K562 (cell line): Measurements from ENCODE around the gene ADSS1. TPM values are rescaled to one million over a fixed set of nuclear protein-coding genes. Genes with fewer than 3 reads are reported as not detected.

ENCODE experiments used
- ATAC-seq: fragments of 200-7000 bp; cut with Tn5 transposase; 3 replicates; pipeline ENCODE4 v1.9.1; 2020; ENCODE audit warnings: moderate library complexity
- BruUV-seq: library from RNA; stranded (reverse); fragments of 400-500 nt; replicated peaks from 2 replicates; lab custom pipeline; 2021; lab: Mats Ljungman, UMichigan
- CTCF ChIA-PET: fragments of 300-600 bp; formaldehyde crosslinking; extraction: SDS; loops from one replicate; lab custom pipeline; 2021; ENCODE audit warnings: low intra/inter-chr PET ratio; lab: Yijun Ruan, JAX
- POLR2A ChIA-PET: fragments of 300-600, 350-650 bp; sonication (Branson Sonifier 250); formaldehyde crosslinking; extraction: SDS; loops from one replicate; lab custom pipeline; 2021; ENCODE audit warnings: antibody characterized with exemption, inconsistent platforms; lab: Yijun Ruan, JAX
- DNase-seq, 4 experiments: peaks; one replicate each; pipeline versions ENCODE4 v3.0.0 to v3.0.0-alpha.2; 2011 to 2018; ENCODE audit warnings: low spot score in 3 of 4, mixed read lengths in 3 of 4; ENCODE audit errors: extremely low read depth in 1 of 4
- FAIRE-seq: peaks from 2 replicates; lab custom pipeline; 2011; peaks lifted over from hg19 to GRCh38; lab: Jason Lieb, UNC
- H2AFZ ChIP-seq: 2 replicates; pipeline ENCODE4 v1.6.0; 2011; ENCODE audit warnings: low read depth, low read length, control low read depth, inconsistent platforms
- H3K27ac ChIP-seq: fragments of 200-600 bp; 3 replicates; pipeline ENCODE4 v1.8.0; 2011; ENCODE audit warnings: low read depth, mild to moderate bottlenecking, control low read depth, inconsistent platforms, low read length, moderate library complexity, mixed read lengths; ENCODE audit errors: extremely low read depth
- H3K27me3 ChIP-seq, 2 experiments: fragments of 300-600 bp in 1 of 2; 2 replicates in 1 of 2; 3 replicates in 1 of 2; pipeline versions ENCODE4 v1.6.0 to v1.8.0; 2011; ENCODE audit warnings: inconsistent platforms in 2 of 2, low read length in 2 of 2, mild to moderate bottlenecking in 1 of 2, mixed read lengths in 1 of 2, moderate library complexity in 1 of 2; ENCODE audit not compliant: control insufficient read depth in 2 of 2, insufficient read depth in 2 of 2
- H3K36me3 ChIP-seq: fragments of 300-600 bp; 3 replicates; pipeline ENCODE4 v1.8.0; 2011; ENCODE audit warnings: mild to moderate bottlenecking, low read length, inconsistent platforms; ENCODE audit not compliant: control insufficient read depth, insufficient read depth
- H3K4me1 ChIP-seq, 2 experiments: fragments of 200-600 bp in 1 of 2; replicated peaks in 1 of 2; 2 replicates in 1 of 2; 3 replicates in 1 of 2; pipeline versions ENCODE4 v1.5.1 to v1.8.0; 2011; ENCODE audit warnings: inconsistent platforms in 2 of 2, low read length in 2 of 2, mild to moderate bottlenecking in 1 of 2, mixed read lengths in 1 of 2, moderate library complexity in 1 of 2; ENCODE audit not compliant: control insufficient read depth in 2 of 2, insufficient read depth in 2 of 2
- H3K4me2 ChIP-seq: 2 replicates; pipeline ENCODE4 v1.6.1; 2011; ENCODE audit warnings: low read length, control low read depth, inconsistent platforms, mixed read lengths; ENCODE audit not compliant: insufficient read depth
- H3K4me3 ChIP-seq: fragments of 200-600 bp; sonication (generic), shearing (Covaris generic); 2 replicates; pipeline ENCODE4 v1.5.1; 2016; ENCODE audit warnings: control low read depth, inconsistent platforms
- H3K79me2 ChIP-seq: fragments of 200-600 bp; 3 replicates; pipeline ENCODE4 v1.8.0; 2011; ENCODE audit warnings: low read length, inconsistent platforms; ENCODE audit not compliant: control insufficient read depth, insufficient read depth
- H3K9ac ChIP-seq, 2 experiments: 2 replicates each; pipeline versions ENCODE4 v1.6.0 to v1.6.1; 2011; ENCODE audit warnings: low read depth in 2 of 2, low read length in 2 of 2, control low read depth in 1 of 2, inconsistent platforms in 1 of 2, mild to moderate bottlenecking in 1 of 2, mixed read lengths in 1 of 2; ENCODE audit not compliant: insufficient read depth in 1 of 2
- H3K9me1 ChIP-seq: one replicate; pipeline ENCODE4 v1.6.0; 2011; ENCODE audit warnings: inconsistent platforms, mild to moderate bottlenecking, low read length, moderate library complexity; ENCODE audit not compliant: control insufficient read depth, insufficient read depth
- H3K9me3 ChIP-seq: replicated peaks from 2 replicates; pipeline ENCODE4 v1.5.1; 2011; ENCODE audit warnings: low read depth, low read length, inconsistent platforms; ENCODE audit not compliant: control insufficient read depth, insufficient read depth
- H4K20me1 ChIP-seq: replicated peaks from 2 replicates; pipeline ENCODE4 v1.6.1; 2011; ENCODE audit warnings: low read length, inconsistent platforms, mixed read lengths; ENCODE audit not compliant: control insufficient read depth, insufficient read depth
- CHD2 ChIP-seq: IDR thresholded peaks from 2 replicates; pipeline ENCODE4 v1.6.1; 2011; ENCODE audit warnings: low read depth, low read length
- IRF2 ChIP-seq: sonication (generic); formaldehyde crosslinking; IDR thresholded peaks from 2 replicates; pipeline ENCODE4 v1.8.1; 2022; ENCODE audit warnings: mild to moderate bottlenecking, missing genetic modification reagents
- MCM2 ChIP-seq: fragments of 450-650 bp; IDR thresholded peaks from 2 replicates; pipeline ENCODE4 v1.6.1; 2017; ENCODE audit warnings: low read depth, mild to moderate bottlenecking
- NEUROD1 ChIP-seq: fragments of 150-350 bp; IDR thresholded peaks from 2 replicates; pipeline ENCODE4 v1.6.1; 2014; ENCODE audit warnings: borderline replicate concordance, low read length, low read depth; ENCODE audit not compliant: partially characterized antibody
- RBBP5 ChIP-seq: fragments of 200-600 bp; sonication (generic); IDR thresholded peaks from 2 replicates; pipeline ENCODE4 v1.6.1; 2012; ENCODE audit warnings: borderline replicate concordance, mild to moderate bottlenecking, low read length, control low read depth, inconsistent platforms; ENCODE audit not compliant: insufficient read depth, poor library complexity, severe bottlenecking
- ZNF24 ChIP-seq: fragments of 450-650 bp; IDR thresholded peaks from 2 replicates; pipeline ENCODE4 v1.6.1; 2016
- WGBS: fragments of 100-300 bp; shearing (Covaris generic); methylation state at CpG from one replicate; pipeline ENCODE4 v1.1.6; 2016; ENCODE audit warnings: low coverage, mixed read lengths; ENCODE audit not compliant: insufficient coverage; ENCODE audit errors: missing lambda C conversion rate; 5-methylcytosine and 5-hydroxymethylcytosine counted together
- in situ Hi-C: fragments of 300-500 bp; cut with MboI; formaldehyde crosslinking; loops from 4 replicates; pipeline ENCODE4 v1.15.0; 2018; ENCODE audit warnings: inconsistent platforms, mixed read lengths
- intact Hi-C: fragments of 100-400 bp; cut with micrococcal nuclease; formaldehyde crosslinking; loops from 2 replicates; pipeline ENCODE4 v1.14.2; 2022
- polyA plus RNA-seq, 8 experiments: library from polyadenylated mRNA; depleted of rRNA in 4 of 8; stranded (reverse) in 5 of 8; unstranded in 3 of 8; fragments of >200 nt; fragmentation: Nextera tagmentation in 2 of 8; fragmentation: Illumina TruSeq in 1 of 8; extraction: Ambion mirVana in 2 of 8; extraction: Trizol in 1 of 8; gene quantifications; 2 replicates each; pipeline versions ENCODE4 v1.2.1 to v1.2.3, GENCODE V29; 2011 to 2014; ENCODE audit warnings: inconsistent platforms in 1 of 8, missing spikeins in 1 of 8
- total RNA-seq, 7 experiments: library from RNA; depleted of rRNA in 6 of 7; stranded (reverse); fragments of >200 nt in 6 of 7; fragmentation: Illumina TruSeq in 2 of 7; extraction: Trizol in 2 of 7; gene quantifications; 2 replicates each; pipeline versions ENCODE4 v1.2.1 to v1.2.3, GENCODE V29; 2011 to 2021; ENCODE audit warnings: low replicate concordance in 1 of 7

ADSS1 gene
- total and polyA plus RNA-seq, 9 of the 15 experiments (the other 6 are each of a cell fraction or from before 2014, with no cell fraction given), result 0.53 to 5.9 (median 3.9) TPM

DNA sequence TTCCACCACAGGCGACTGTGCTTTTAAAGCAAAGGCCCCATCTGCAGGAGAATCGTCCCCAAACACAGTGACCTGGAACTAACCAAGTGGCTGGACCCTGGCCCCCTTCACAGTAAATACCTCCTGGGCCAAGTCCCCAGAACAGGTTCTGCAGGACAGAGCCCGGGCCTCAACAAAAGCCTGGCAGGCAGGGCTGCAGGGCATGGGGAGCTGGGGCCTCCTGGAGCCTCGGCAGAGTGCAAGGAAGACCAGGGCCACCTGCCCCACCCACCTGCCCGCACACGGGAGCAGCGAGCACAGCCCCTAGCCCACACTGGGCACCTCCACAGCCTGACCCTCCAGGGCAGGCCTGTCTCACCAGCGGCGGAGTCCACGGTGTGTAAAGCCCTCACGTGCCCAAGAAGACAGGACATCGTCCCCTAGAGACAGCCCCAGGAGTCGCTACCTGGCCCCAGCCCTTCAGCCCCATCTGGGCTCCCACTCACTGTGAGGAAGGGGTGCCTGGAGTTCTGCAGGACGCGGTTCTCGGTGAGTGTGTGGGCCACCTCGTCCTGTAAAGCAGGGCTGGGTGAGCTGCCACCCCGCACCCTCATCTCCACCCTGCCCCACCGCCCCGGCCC lies 50.5 kb downstream of the ADSS1 start:
- Histone ChIP-seq H3K4me2 (no peak overlapping the region), H3K79me2 (no peaks in the 10 kb centered on the region), H2AFZ (no peak overlapping the region), H3K27me3 (no peaks in the 10 kb centered on the region), H3K4me3 (no peak overlapping the region), H3K9me1 (no peaks in the 10 kb centered on the region), H3K36me3 (peaks cover 73% of the 10 kb centered on the region; the same call in 1 of the 3 replicates), H3K9ac (no peak overlapping the region), H4K20me1 (no peaks in the 10 kb centered on the region), H3K9me3 (peaks cover 6% of the 10 kb centered on the region; the same call in 1 of the 2 replicates), H3K4me1 (peaks cover 0 to 56% of the 10 kb centered on the region in 2 experiments; a peak in 3 of 5 replicates), H3K27ac (no peak overlapping the region)
- in situ Hi-C loops (no loop called here), intact Hi-C loops (no loop called here)
- TF ChIP-seq IRF2 (CRISPR knock-in tag) (no peak), MCM2 (no peak), ZNF24 (no peak), CHD2 (no peak), RBBP5 (no peak), NEUROD1 (no peak)
- WGBS, result 96% methylated on average over 14 of the region's 20 CpGs
- DNase-seq (no peak), FAIRE-seq (no peak), ATAC-seq (no peak)
- POLR2A ChIA-PET, result interaction anchor here (1.1 kb wide), 1 partner anchor 22 kb away, joined by 3 read pairs; the partner anchor contains the start of gene SIVA1
- BruUV-seq, result no TSS peak
- CTCF ChIA-PET, result no interaction called here
